ENCODE data around the gene ST6GALNAC4.

The ST6GALNAC4 gene

GRCh38 chr9:127895811-127896210, 21.0 kb downstream of the ST6GALNAC4 start:
- no peak overlapping the region for H3K4me3 ChIP-seq (ENCODE audit: low read depth, low read length)
- TF ChIP-seq CTCF (IDR thresholded peaks at IDR 0.05; ENCODE audit: low read depth, low read length) = no peak

- H3K4me3 ChIP-seq (ENCODE audit: low read depth, low read length) = no peak overlapping the region
- no peak for TF ChIP-seq CTCF (IDR thresholded peaks at IDR 0.05; ENCODE audit: low read depth, low read length)
Measured at GRCh38 chr9:127893392-127893791, 23.4 kb downstream of the ST6GALNAC4 start.

GRCh38 chr9:127892831-127893230, 24.0 kb downstream of the ST6GALNAC4 start:
- no peak for TF ChIP-seq CTCF (IDR thresholded peaks at IDR 0.05; ENCODE audit: low read depth, low read length)
- no peak overlapping the region for H3K4me3 ChIP-seq (ENCODE audit: low read depth, low read length)

- TF ChIP-seq CTCF (IDR thresholded peaks at IDR 0.05; ENCODE audit: low read depth, low read length) = no peak
- H3K4me3 ChIP-seq (ENCODE audit: low read depth, low read length) = no peak overlapping the region
Measured at GRCh38 chr9:127890053-127890452, 26.8 kb downstream of the ST6GALNAC4 start.

- 0 out of 2 replicates have a peak, but pooled peaks have one; percentile 11 for TF ChIP-seq CTCF (IDR thresholded peaks at IDR 0.05; ENCODE audit: low read depth, low read length)
Measured at GRCh38 chr9:127887792-127888191, 29.0 kb downstream of the ST6GALNAC4 start.

GRCh38 chr9:127886401-127886972, 30.4 kb downstream of the ST6GALNAC4 start:
- TF ChIP-seq CTCF (IDR thresholded peaks at IDR 0.05; ENCODE audit: low read depth, low read length) = no peak
- no peak overlapping the region for H3K4me3 ChIP-seq (ENCODE audit: low read depth, low read length)

More at GRCh38 chr9:127887792-127888191, 29.0 kb downstream of the ST6GALNAC4 start:
- H3K4me3 ChIP-seq (ENCODE audit: low read depth, low read length) = no peak overlapping the region

GRCh38 chr9:127885508-127886281, 31.1 kb downstream of the ST6GALNAC4 start:
- no peak overlapping the region for H3K4me3 ChIP-seq (ENCODE audit: low read depth, low read length)
- no peak for TF ChIP-seq CTCF (IDR thresholded peaks at IDR 0.05; ENCODE audit: low read depth, low read length)
